GM21447 (cell line): ENCODE data around the gene DVL1.

Experiments
- ATAC-seq: cut with Tn5 transposase; IDR thresholded peaks from one replicate; pipeline ENCODE4 v1.9.1; 2021; ENCODE audit not compliant: unreplicated experiment

Gene DVL1

DNA sequence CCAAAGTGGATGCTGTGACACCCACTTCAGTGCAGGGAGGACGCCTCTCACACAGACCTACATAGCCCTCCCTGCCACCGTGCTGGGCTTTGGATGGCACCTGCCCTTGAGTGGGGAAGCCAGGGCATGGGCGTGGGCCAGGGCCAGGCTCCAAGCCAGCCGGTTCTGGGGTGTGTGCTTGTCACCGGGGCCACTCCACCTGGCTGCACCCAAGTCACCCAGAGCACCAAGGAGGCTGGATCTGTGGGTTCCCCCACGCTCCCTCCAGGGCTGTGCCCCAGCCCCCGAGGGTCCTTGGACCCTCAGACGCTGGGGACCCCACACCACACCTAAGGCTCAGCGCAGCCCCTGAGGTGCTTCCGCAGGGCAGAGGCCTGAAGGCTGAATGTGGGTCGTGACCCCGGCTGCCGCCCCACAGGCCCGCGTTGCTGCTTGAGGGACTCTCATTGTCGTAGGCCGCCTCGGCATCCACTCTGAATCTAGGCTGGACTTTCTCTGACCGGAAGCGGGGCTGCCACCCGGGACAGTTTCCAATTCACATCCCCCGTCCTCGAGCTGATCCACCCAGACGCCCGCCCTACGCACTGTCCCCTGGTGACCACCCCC lies 7.7 kb upstream of the DVL1 start:
- no peak for ATAC-seq

DNA sequence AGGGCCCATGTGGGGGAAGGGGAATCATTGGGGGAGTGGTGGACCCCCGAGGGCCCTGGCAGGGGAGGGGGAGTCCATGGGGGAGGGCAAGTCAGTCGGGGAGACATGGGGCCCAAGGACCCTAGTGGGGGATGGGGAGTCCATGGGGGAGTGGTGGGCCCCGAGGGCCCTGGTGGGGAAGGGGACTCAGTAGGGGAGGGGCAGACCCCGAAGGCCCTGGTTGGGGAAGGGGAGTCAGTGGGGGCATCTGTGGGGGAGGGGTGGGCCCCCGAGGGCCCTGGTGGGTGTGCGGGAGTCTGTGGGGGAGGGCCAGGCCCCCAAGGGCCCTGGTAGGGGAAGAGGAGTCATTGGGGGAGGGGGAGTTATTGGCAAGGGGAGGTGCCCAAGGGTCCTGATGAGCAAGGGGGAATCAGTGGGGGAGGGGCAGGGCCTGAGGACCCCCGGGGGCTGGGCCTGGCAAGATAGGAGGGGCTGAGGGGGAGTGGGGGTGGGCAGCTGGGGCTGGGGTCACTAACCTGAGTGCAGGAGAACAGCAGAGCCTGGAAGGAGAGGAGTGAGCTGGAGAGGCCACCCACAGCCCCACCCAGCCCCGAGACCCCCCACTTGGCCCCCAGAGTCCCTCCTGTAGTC lies 7.1 kb upstream of the DVL1 start:
- no peak for ATAC-seq

DNA sequence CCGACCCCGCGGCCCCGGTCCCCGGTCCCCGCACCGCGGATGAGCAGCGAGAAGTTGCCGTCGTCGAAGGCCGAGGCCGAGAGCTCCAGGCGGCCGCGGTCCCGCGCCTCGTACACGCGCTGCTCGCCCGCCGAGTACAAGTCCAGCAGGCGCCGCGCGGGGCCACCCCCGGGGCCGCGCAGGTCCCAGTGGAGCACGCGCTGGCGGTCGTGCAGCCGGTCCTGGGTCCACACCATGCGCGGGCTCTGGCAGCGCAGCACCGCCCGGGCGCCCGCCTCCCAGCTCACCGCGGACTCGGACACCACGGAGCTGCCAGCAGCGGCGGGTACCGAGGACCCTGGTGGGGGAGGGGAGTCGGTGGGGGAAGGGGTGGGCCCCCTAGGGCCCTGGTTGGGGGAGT lies 6.2 kb upstream of the DVL1 start:
- ATAC-seq: no peak

DNA sequence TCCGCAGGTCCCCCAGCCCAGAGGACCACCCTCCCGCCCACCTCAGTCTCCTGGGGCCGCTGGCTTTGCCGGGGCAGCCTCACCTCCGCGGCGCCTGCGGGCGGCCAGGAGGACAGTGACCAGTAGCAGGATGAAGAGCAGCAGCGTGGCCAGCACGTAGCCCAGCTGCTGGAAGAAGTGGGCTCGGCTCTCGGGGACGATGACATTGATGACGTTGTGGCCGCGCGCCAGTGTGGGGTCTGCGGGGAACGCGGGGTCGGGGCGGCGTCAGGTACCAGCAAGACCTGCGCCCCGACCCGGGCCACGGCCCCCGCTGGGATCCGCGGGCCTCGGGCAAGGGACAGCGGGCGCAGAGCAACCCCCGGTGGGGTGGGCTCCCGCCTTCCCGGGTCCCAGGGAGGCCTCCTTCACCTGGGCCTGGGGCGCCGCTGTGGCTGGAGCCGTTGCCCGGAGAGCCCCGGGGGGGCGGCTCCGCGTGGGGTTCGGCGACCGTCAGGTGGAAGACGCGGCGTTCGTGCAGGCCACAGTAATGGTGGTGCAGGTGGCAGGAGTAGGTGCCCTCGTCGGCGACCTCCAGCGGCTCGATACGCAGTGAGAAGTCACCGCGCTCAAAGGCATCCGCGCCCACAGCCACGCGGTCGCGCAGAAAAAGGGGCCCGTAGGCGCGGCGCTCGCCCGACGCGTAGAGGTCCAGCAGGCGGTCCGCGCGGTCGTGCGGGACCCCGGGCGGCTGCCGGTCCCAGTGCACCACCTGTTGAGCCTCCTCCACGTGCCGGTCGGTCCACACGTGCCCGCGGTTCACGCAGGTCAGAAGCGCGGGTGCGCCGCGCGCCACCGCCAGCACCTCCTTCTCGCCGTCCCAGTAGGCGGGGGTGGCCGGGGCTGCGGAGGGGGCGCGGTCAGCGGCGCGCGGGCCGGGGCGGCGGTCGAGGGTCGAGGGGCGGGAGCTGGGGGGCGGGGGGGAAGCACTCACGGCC lies 5.3 kb upstream of the DVL1 start:
- ATAC-seq: no peak

DNA sequence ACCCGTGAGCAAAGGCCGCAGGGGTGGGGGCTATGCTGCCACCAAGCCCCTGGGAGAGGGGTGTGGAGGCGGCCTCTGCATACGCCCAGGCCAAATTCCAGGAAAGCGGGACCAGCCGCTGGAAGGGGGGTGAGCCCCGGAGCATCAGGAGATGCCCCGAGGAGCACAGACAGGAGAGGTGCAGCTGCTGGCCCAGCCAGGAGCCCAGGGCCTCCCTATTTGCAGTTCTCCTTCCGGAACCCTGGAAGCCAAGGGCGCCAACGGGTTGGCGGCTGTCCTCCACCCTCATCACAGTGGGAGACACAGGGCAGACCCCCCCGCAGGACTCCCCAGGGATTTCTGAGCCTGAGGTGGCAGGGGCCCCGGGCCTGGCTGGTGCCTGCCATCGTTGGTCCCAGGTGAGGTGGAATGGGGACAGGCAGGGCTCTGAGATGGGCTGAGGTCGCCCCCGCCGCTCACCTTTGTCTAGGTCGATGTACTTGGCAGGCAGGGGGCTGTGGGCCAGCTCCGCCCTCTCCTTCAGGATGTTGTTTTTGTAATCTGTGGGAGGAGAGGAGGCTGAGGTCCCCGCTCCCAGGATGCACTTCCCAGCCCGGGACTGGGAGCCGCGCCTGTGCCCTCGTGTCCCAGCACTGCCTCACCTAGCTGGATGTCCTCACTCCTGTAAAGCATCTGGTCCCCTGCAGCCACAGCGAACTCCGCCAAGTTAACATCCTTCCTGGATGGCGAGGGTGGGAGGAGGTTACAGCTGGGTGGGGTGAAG lies 4.4 kb upstream of the DVL1 start:
- ATAC-seq: no peak

DNA sequence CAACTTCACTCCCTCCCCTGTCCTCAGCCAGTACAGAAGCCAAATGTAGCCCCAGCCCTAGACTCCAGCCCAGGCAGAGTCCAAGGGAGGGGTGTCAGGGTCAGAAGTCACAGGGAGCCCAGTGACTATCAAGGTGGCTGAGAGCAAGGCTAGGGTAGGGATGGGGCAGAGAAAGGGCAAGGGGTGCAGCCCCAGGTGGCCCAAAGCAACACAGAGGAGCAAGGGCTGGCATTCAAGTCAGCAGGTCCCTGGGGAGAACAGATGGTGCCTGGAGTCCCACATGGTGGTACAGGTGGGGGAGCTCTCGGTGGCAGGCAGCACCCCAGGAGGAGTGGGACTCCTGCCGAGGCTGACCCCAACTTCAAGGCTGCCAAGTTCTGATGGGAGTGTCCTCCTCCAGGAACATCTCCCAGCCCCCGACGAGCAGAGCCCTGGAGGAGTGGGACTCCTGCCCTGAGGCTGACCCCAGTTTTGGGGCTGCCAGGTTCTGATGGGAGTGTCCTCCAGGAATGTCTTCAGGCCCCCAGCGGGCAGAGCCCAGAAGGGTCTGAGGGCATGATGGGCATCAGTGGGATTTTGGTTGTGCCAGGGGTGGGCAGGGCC lies 3.7 kb upstream of the DVL1 start:
- ATAC-seq: no peak

DNA sequence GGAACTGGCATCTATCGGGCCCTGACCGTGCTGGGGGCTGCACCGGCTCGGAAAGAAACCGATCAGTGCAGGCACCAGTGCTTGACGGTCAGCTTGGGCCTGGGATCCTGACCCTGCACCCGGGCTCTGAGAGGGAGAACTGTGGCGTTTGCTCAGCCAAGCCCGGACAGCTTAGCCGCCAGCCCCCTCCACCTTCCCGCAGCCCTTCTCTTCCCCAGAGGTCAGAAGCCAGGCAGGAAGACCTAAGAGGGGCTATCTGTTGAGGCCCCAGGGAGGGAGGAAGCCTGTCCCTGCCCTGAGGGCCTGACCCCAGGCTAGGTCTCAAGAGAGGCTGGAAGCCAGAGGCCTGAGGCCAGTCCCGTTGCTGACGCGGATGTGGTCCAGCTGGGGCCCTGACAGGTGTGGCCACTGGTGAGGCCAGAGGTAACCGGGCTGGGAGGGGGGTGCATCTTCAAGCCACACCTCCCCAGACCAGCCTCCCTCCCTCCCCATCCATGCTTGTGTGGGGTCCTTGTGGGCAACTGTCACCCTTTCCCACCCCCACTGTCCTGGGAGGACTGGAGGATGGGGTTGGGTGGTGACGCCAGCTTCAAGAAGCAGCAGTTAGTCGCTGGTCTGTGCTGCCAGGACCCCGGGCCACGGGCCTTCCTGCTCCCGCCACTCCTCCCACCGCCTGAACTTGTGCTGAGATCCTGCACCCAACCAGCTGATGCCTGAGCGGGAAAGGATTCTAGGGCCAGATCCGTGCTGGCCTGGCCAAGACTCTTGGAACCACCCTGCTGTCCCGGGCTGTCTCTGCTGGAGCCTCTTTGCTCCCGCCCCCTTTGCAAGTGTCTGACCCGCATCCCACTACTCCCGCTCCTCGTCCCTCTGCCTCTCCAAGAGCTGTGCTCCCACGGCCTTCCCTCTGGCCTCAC lies 2.6 kb upstream of the DVL1 start:
- no peak for ATAC-seq

DNA sequence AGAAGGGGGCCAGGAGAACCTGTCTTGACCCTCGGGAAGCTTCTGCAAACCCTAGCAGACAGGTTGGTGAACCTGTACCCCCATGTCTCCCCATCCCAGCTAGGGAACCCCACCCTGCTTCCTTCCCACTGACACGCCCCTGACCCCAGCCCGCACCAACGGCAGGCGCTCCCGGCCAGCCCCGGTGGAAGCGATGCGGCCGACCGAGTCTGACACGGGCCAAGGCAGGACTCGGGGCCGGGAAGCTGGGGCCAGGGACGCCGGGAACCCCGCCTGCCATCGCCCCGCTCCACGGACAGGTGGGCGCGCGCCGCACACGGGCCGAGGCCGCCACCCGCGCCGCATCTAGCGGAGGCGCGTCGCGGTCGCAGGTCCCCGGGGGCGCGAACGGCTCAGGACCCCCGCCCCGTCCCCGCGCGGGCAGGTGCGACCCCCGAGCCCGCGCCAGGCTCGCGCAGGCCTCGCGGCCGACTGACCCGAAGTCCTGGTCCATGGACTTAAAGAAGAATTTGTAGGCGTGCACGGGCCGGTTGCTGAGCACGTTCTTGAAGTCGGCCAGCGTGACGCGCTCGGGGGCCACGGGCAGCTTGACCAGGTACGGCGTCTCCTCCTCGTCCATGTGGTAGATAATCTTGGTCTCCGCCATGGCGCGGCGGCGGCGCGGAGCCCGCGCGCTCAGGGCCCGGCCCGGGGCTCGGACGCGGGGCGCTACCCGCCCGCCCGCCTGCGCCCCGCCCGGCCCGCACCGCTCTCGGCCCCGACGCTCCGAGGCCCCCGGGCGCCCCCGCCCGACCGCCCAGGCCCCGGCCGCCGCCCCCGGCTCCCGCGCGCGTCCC lies 580 bp downstream of the DVL1 start:
- peak; percentile 30 for ATAC-seq

DNA sequence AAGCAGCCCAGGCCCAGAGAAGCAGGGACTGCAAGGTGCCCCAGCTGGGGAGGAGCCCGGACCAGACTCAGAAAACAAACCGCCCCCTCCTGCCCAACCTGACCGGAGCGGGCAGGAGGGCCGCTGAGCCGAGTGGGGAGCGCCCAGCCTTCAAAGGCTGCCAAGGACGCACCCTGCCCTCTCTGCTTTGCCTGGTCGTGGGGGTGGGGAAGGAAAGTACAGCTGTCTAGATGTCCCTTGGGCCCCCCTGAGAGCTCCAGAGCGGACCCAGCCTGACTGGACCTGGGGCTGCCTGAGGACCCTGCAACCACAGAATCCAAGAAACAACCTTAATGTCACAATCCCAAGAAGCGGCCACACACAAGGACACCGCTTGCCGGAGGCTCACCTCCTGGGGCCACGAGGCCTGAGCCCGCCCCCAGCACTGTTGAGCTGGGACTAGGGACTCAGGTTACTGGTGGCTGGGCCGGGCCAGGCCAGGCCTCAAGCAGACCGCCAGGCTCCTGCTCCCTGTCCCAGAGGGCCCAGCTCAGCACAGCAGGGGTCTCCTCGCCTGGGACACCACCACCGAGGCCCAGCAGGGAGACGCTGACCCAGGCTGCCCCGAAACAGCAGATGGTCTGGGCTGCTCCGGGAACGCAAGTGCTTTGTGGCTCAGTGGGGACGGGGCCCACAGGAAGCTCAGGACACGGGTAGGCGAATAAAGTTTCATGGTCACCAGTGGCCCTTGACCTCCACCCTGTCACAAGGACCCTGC lies 1.4 kb downstream of the DVL1 start:
- no peak for ATAC-seq

DNA sequence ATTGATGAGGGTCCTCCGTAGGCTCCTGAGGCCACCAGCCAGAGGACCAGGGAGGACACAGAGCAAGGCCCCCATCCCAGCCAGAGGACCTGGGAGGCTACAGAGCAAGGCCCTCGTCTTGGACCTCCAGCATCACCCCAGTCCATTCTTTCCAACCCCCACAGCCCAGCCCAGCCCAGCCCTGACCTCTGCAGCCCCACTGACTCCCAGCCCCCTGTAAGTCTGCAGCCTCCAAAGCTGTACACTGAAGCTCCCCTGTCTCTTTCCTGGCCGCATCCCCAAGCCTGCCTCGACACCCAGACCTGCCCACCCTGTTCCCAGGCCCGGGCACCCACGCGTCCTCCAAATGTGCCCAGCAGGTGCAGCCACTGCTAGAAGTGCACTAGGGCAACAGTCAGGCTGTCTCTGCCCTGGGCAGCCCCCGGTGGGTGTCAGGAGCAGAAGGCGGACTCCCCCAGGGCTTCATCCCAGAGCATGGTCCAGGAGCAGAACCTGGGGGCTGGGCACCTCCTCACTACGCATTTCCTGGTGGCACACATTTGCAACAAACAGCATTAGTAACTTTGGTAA lies 2.1 kb downstream of the DVL1 start:
- ATAC-seq: no peak

DNA sequence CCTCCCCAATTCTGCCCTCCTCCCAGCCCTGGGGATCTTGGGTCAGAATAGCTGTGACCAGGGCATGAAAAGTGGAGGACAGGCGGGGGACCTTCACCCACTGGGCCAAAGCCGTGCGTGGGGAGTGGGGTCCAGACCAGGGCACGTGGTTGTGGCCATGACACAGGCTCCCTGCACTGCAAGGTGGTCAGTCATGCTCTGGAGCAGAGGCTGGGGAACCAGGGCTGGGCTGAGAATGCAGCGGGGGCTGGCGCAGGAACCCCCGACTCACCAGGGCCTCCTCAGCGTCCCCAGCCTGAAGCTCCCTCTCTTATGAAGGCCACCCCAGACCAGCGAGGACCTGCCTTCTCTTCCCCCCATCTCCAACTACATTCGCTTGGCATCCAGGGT lies 2.7 kb downstream of the DVL1 start:
- no peak for ATAC-seq

DNA sequence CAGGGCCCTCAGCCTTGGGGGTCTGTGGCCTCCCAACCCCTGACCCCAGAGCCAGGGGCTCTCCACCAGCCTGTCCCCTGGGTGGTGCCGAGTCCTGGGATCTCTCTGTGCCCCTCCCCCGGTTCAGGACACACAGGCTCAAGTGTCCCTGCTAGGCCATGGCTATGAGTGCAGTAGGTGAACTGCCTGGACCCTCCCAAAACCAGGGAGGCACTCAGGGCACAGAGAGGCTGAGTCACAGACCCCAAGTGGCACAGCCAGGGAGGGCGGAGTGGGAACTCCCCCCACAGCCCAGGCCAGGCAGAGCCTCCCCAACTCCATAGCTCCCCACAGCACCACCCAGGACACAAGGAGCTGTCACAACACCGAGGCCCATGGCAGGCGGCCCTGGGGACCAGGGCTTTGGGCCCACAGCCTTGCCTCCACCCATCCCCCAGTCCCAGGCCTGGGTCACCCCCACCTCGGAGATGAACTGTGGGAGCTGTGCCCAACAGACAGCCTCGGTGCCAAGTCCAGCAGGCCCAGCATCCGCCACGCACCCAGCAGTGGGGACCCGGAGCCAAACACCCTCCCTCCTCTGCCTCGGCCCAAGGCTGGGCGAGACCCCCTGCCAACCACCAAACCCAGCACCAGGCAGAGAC lies 3.2 kb downstream of the DVL1 start:
- no peak for ATAC-seq

DNA sequence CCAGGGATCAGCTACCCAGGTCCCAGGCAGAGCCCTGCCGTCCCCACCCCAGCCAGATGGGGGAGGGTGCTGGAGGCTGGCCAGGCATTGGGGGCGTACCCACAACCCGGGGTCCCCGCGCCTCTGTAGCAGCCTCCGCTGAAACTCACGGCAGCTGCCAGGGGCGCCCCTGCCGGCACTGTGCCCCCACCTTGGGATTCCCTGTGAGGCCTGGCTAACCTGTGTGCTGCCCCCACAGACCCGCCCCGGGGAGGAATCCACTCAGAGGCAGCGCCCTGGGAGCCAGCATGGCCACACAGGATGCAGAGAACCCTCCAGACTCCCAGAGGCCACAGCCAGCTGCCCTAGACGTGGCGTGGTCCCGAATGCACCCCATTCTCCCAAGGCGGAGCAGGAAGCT lies 3.8 kb downstream of the DVL1 start:
- ATAC-seq: no peak

DNA sequence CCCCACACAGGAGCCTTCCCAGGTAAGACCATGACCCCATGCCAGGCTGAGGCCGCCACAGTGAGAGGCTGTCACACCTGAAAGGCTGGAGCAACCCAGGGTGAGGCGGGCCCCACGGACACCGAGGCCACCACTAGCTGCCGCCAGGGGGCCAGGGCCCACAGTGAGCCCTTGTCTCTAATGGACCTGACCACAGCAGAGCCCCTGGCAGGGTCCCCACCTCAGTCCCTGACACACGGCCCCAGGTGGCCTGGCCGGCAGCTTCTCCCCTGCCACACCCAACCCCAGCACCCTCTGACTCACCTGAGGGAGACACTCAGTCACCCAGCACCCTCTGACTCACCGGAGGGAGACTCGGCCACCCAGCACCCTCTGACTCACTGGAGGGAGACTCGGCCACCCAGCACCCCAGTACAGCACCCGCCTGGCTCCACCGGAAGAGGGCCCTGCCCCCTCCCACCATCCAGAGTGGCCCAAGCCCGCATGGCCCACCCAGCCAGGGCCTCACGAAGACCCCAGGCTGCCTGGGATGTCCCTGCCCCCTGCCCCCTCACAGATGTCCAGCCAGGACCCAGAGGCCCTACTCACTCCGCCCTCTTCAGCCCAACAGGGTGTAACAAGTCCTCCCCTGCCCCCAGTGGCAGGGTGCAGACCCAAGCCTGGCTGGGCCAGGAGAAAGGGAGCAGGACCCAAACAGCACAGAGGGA lies 4.4 kb downstream of the DVL1 start:
- no peak for ATAC-seq

DNA sequence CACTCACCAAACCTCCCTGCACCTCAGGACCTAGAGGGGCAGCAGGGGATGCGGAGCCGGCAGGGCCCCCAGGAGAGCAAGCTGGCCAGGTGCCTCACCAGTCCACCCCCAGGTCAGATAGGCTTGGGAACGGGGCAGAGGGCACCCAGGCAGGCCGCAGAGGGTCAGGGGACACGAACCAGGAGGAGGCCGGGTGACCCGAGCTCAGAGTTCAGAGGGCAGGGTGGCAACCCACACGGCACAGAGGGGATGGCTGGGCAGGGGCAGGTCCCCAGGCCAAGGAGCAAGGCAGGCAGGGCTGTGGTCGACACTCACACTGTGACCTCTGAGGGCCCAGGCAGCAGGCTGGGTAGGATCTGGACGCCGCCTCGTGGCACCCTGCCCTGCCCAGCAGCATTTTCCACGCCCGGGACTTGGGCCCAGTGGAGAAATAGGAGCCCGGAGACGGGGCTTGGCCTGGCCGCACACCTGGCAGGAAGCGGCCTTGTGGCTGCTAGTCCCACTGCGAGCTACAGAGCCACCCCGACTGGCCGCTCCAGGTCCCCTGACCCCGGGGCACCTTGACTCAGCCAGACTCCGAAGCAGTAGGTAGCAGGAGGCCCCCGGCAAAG lies 5.3 kb downstream of the DVL1 start:
- ATAC-seq: no peak

DNA sequence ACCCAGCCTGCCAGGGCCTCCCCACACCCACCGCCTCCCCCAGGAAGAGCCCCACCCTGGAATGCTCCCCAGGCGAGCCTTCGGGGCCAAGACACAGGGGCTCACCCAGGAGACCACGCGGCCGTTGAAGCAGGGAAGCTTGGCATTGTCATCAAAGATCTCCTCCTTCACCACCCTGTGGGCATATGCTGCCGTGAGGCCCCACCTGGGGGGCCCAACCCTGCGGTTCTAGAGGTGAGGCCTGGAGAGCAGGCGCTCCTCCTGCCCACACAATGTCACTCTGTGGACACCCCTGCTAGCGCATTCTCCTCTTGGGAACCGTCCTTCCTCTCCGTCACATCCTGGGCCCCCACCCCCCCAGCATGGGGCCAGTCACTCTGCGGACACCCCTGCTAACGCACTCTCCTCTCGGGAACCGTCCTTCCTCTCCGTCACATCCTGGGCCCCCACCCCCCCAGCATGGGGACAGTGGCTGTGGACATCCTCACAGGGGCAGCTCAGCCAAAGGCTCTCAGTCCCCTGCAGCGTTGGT lies 6.6 kb downstream of the DVL1 start:
- no peak for ATAC-seq
